Mesenchymal stem cell (in vitro differentiated cells and primary cell): ENCODE results near the gene CYB5B.

Experiments used
- DNase-seq: peaks from one replicate; pipeline ENCODE4 v3.0.0-alpha.2; 2013
- H2AFZ ChIP-seq: one replicate; pipeline ENCODE4 v1.6.1; 2013; ENCODE audit warnings: low read depth, mild to moderate bottlenecking, control low read depth, inconsistent platforms, low read length, moderate library complexity
- H2AK5ac ChIP-seq: 2 replicates; pipeline ENCODE4 v1.6.1; 2013; ENCODE audit warnings: low read length, moderate library complexity, mild to moderate bottlenecking, inconsistent platforms; ENCODE audit not compliant: severe bottlenecking
- H2BK120ac ChIP-seq: one replicate; pipeline ENCODE4 v1.6.1; 2013; ENCODE audit warnings: low read depth, mild to moderate bottlenecking, inconsistent platforms, low read length, moderate library complexity
- H2BK12ac ChIP-seq, 2 experiments: one replicate each; pipeline ENCODE4 v1.6.1; 2013; ENCODE audit warnings: inconsistent platforms in 2 of 2, low read length in 2 of 2, mild to moderate bottlenecking in 2 of 2, moderate library complexity in 2 of 2, control low read depth in 1 of 2
- H2BK15ac ChIP-seq: one replicate; pipeline ENCODE4 v1.6.1; 2013; ENCODE audit warnings: mild to moderate bottlenecking, low read depth, inconsistent platforms; ENCODE audit not compliant: poor library complexity, severe bottlenecking
- H2BK5ac ChIP-seq: 2 replicates; pipeline ENCODE4 v1.6.1; 2013; ENCODE audit warnings: low read depth, mild to moderate bottlenecking, low read length, control low read depth, inconsistent platforms; ENCODE audit not compliant: poor library complexity, severe bottlenecking
- H3K14ac ChIP-seq, 2 experiments: one replicate each; pipeline ENCODE4 v1.6.1; 2013; ENCODE audit warnings: inconsistent platforms in 2 of 2, low read length in 2 of 2, control low read depth in 1 of 2, mild to moderate bottlenecking in 1 of 2, moderate library complexity in 1 of 2
- H3K18ac ChIP-seq, 2 experiments: one replicate each; pipeline ENCODE4 v1.6.1; 2013; ENCODE audit warnings: inconsistent platforms in 2 of 2, low read length in 2 of 2, control low read depth in 1 of 2, low read depth in 1 of 2, mild to moderate bottlenecking in 1 of 2
- H3K23ac ChIP-seq, 2 experiments: one replicate each; pipeline ENCODE4 v1.6.1; 2013; ENCODE audit warnings: inconsistent platforms in 2 of 2, low read length in 2 of 2, mild to moderate bottlenecking in 2 of 2, moderate library complexity in 2 of 2, control low read depth in 1 of 2
- H3K27ac ChIP-seq: 2 replicates; pipeline ENCODE4 v1.5.1; 2013; ENCODE audit warnings: mild to moderate bottlenecking, moderate library complexity, low read length, control low read depth, inconsistent platforms; ENCODE audit not compliant: poor library complexity, severe bottlenecking
- H3K27me3 ChIP-seq, 2 experiments: 2 replicates each; pipeline versions ENCODE4 v1.6.1 to v1.7.0; 2013; ENCODE audit warnings: low read length in 2 of 2, mild to moderate bottlenecking in 2 of 2, moderate library complexity in 2 of 2, control low read depth in 1 of 2, inconsistent platforms in 1 of 2; ENCODE audit not compliant: control insufficient read depth in 1 of 2, insufficient read depth in 1 of 2
- H3K36me3 ChIP-seq, 2 experiments: 2 replicates each; pipeline versions ENCODE4 v1.6.1 to v1.7.0; 2013; ENCODE audit warnings: low read length in 2 of 2, control low read depth in 1 of 2, inconsistent platforms in 1 of 2, low read depth in 1 of 2, mild to moderate bottlenecking in 1 of 2; ENCODE audit not compliant: insufficient read depth in 2 of 2, control insufficient read depth in 1 of 2
- H3K4ac ChIP-seq, 2 experiments: one replicate each; pipeline ENCODE4 v1.6.1; 2013; ENCODE audit warnings: inconsistent platforms in 2 of 2, low read length in 2 of 2, mild to moderate bottlenecking in 2 of 2, moderate library complexity in 2 of 2, control low read depth in 1 of 2, low read depth in 1 of 2
- H3K4me1 ChIP-seq: 2 replicates; pipeline ENCODE4 v1.6.1; 2013; ENCODE audit warnings: low read depth, low read length, control low read depth; ENCODE audit not compliant: control insufficient read depth, insufficient read depth
- H3K4me2 ChIP-seq: 2 replicates; pipeline ENCODE4 v1.6.1; 2013; ENCODE audit warnings: low read length, mild to moderate bottlenecking, inconsistent platforms; ENCODE audit not compliant: poor library complexity, severe bottlenecking
- H3K4me3 ChIP-seq, 2 experiments: 2 replicates each; pipeline versions ENCODE4 v1.5.1 to v1.7.0; 2013; ENCODE audit warnings: low read length in 2 of 2, mild to moderate bottlenecking in 2 of 2, control low read depth in 1 of 2, low read depth in 1 of 2; ENCODE audit not compliant: insufficient read depth in 1 of 2
- H3K79me1 ChIP-seq: replicated peaks from 2 replicates; pipeline ENCODE4 v1.6.1; 2013; ENCODE audit warnings: mild to moderate bottlenecking, control low read depth, low read length, inconsistent platforms; ENCODE audit not compliant: poor library complexity, severe bottlenecking
- H3K9ac ChIP-seq: 2 replicates; pipeline ENCODE4 v1.7.0; 2013; ENCODE audit warnings: mild to moderate bottlenecking, low read length, moderate library complexity
- H3K9me3 ChIP-seq: 2 replicates; pipeline ENCODE4 v1.7.0; 2013; ENCODE audit warnings: mild to moderate bottlenecking, low read length; ENCODE audit not compliant: control insufficient read depth
- H4K8ac ChIP-seq: one replicate; pipeline ENCODE4 v1.6.1; 2013; ENCODE audit warnings: inconsistent platforms, mild to moderate bottlenecking, low read length, moderate library complexity
- H4K91ac ChIP-seq: one replicate; pipeline ENCODE4 v1.6.1; 2013; ENCODE audit warnings: mild to moderate bottlenecking, low read length, inconsistent platforms
- WGBS: methylation state at CpG from one replicate; pipeline ENCODE4 v1.1.7; 2013; ENCODE audit warnings: mixed read lengths; 5-methylcytosine and 5-hydroxymethylcytosine counted together

Gene CYB5B

GRCh38 chr16:69434066-69434465 is 9.6 kb downstream of the CYB5B start:
- Histone ChIP-seq H3K4me2 (no peak overlapping the region), H3K27ac (no peak overlapping the region), H3K4ac (no peak overlapping the region), H4K8ac (no peak overlapping the region), H3K4me3 (no peak overlapping the region), H2AFZ (no peak overlapping the region), H3K27me3 (no peaks in the 10 kb centered on the region), H2BK15ac (no peak overlapping the region), H3K9ac (no peak overlapping the region), H3K23ac (no peak overlapping the region), H3K14ac (no peak overlapping the region), H3K36me3 (peaks cover 21 to 60% of the 10 kb centered on the region in 2 experiments), H2BK120ac (no peak overlapping the region), H2AK5ac (no peak overlapping the region), H3K79me1 (peaks cover 3% of the 10 kb centered on the region), H4K91ac (no peak overlapping the region), H2BK12ac (no peak overlapping the region), H2BK5ac (no peak overlapping the region), H3K18ac (no peak overlapping the region), H3K4me1 (no peaks in the 10 kb centered on the region), H3K9me3 (peaks cover 2% of the 10 kb centered on the region)
- no peak for DNase-seq
- no CpG with 5 or more reads among the region's 1 CpG for WGBS

GRCh38 chr16:69435977-69436820 is 11.8 kb downstream of the CYB5B start:
- Histone ChIP-seq H2BK5ac (no peak overlapping the region), H3K27ac (no peak overlapping the region), H3K36me3 (peaks cover 15 to 42% of the 10 kb centered on the region in 2 experiments), H2BK12ac (no peak overlapping the region), H3K9me3 (no peaks in the 10 kb centered on the region), H3K27me3 (no peaks in the 10 kb centered on the region), H3K79me1 (peaks cover 3% of the 10 kb centered on the region), H3K18ac (no peak overlapping the region), H2AFZ (no peak overlapping the region), H2BK120ac (no peak overlapping the region), H2AK5ac (no peak overlapping the region), H4K8ac (no peak overlapping the region), H3K9ac (no peak overlapping the region), H3K4me1 (no peaks in the 10 kb centered on the region), H3K23ac (no peak overlapping the region), H3K4ac (no peak overlapping the region), H2BK15ac (no peak overlapping the region), H3K4me3 (no peak overlapping the region), H4K91ac (no peak overlapping the region), H3K14ac (no peak overlapping the region), H3K4me2 (no peak overlapping the region)
- no peak for DNase-seq
- over 99% methylated on average over 4 of the region's 7 CpGs for WGBS

GRCh38 chr16:69436896-69437295 is 12.5 kb downstream of the CYB5B start:
- H3K27ac ChIP-seq = no peak overlapping the region
- H3K4me2 ChIP-seq = no peak overlapping the region
- no peak overlapping the region for H3K14ac ChIP-seq
- no peak overlapping the region for H3K23ac ChIP-seq
- no peak overlapping the region for H3K4me3 ChIP-seq
- H3K18ac ChIP-seq = no peak overlapping the region
- H2BK120ac ChIP-seq = no peak overlapping the region
- no peak overlapping the region for H2AFZ ChIP-seq
- peaks cover 3% of the 10 kb centered on the region for H3K79me1 ChIP-seq
- H3K36me3 ChIP-seq = peaks cover 11 to 35% of the 10 kb centered on the region in 2 experiments
- no peak overlapping the region for H4K8ac ChIP-seq
- H3K9me3 ChIP-seq = no peaks in the 10 kb centered on the region
- H3K27me3 ChIP-seq = no peaks in the 10 kb centered on the region
- H3K4me1 ChIP-seq = no peaks in the 10 kb centered on the region
- H4K91ac ChIP-seq = no peak overlapping the region
- no peak overlapping the region for H3K4ac ChIP-seq
- DNase-seq = no peak
- no peak overlapping the region for H3K9ac ChIP-seq
- no CpG with 5 or more reads among the region's 2 CpGs for WGBS
- H2BK12ac ChIP-seq = no peak overlapping the region
- no peak overlapping the region for H2BK15ac ChIP-seq
- no peak overlapping the region for H2AK5ac ChIP-seq
- no peak overlapping the region for H2BK5ac ChIP-seq

- Histone ChIP-seq H3K27me3 (no peaks in the 10 kb centered on the region), H3K9me3 (no peaks in the 10 kb centered on the region), H3K79me1 (peaks cover 4% of the 10 kb centered on the region), H3K9ac (no peak overlapping the region), H3K4me3 (no peak overlapping the region), H3K14ac (no peak overlapping the region), H4K91ac (no peak overlapping the region), H3K18ac (no peak overlapping the region), H3K4ac (no peak overlapping the region), H3K27ac (no peak overlapping the region), H3K36me3 (peaks cover 11 to 20% of the 10 kb centered on the region in 2 experiments), H2BK12ac (no peak overlapping the region), H2BK15ac (no peak overlapping the region), H4K8ac (no peak overlapping the region), H2BK5ac (no peak overlapping the region), H2AK5ac (no peak overlapping the region), H2AFZ (no peak overlapping the region), H2BK120ac (no peak overlapping the region), H3K4me1 (peaks cover 1% of the 10 kb centered on the region), H3K4me2 (no peak overlapping the region), H3K23ac (no peak overlapping the region)
- DNase-seq = no peak
- WGBS = no CpG with 5 or more reads among the region's 3 CpGs
Measured at GRCh38 chr16:69438465-69438864, 14.0 kb downstream of the CYB5B start.
